Natural killer cell (primary cell): ENCODE data around the gene RREB1. TPM values are rescaled to one million over a fixed set of nuclear protein-coding genes. Genes with fewer than 3 reads are reported as not detected.

ENCODE experiments used
- ATAC-seq, 3 donors: fragments of 150-1000 bp in 2 of 3; fragments of 200-7000 bp in 1 of 3; cut with Tn5 transposase; 1 replicate in 1 of 3; 2 replicates in 2 of 3; pipeline ENCODE4 v1.10.0; 2021; ENCODE audit warnings: mild to moderate bottlenecking in 2 of 3, moderate library complexity in 2 of 3
- DNase-seq, 2 donors: peaks; one replicate each; pipeline versions ENCODE4 v3.0.0 to v3.0.0-alpha.2; 2013 to 2021; ENCODE audit warnings: mixed read lengths in 1 of 2
- H3K27ac ChIP-seq: one replicate; pipeline ENCODE4 v1.5.1; 2013; ENCODE audit warnings: mild to moderate bottlenecking, low read length
- H3K27me3 ChIP-seq: one replicate; pipeline ENCODE4 v1.6.1; 2013; ENCODE audit warnings: low read length; ENCODE audit not compliant: control insufficient read depth, insufficient read depth
- H3K36me3 ChIP-seq: one replicate; pipeline ENCODE4 v1.6.1; 2013; ENCODE audit warnings: low read length; ENCODE audit not compliant: control insufficient read depth, insufficient read depth
- H3K4me1 ChIP-seq: one replicate; pipeline ENCODE4 v1.6.1; 2013; ENCODE audit warnings: low read length; ENCODE audit not compliant: control insufficient read depth, insufficient read depth
- H3K4me3 ChIP-seq: one replicate; pipeline ENCODE4 v1.5.1; 2013; ENCODE audit warnings: low read length
- H3K9me3 ChIP-seq: one replicate; pipeline ENCODE4 v1.6.1; 2013; ENCODE audit warnings: low read length; ENCODE audit not compliant: control insufficient read depth, insufficient read depth
- H3K27ac Mint-ChIP-seq, 2 donors: one replicate each; pipeline ENCODE4 v1.8.0; 2022; ENCODE audit warnings: mild to moderate bottlenecking in 2 of 2, mixed read lengths in 2 of 2, moderate library complexity in 1 of 2
- H3K27me3 Mint-ChIP-seq, 2 donors: one replicate each; pipeline ENCODE4 v1.8.0; 2022; ENCODE audit warnings: low read depth in 2 of 2, mixed read lengths in 2 of 2
- H3K36me3 Mint-ChIP-seq: one replicate; pipeline ENCODE4 v1.8.0; 2022; ENCODE audit warnings: mixed read lengths
- H3K4me1 Mint-ChIP-seq, 2 donors: one replicate each; pipeline ENCODE4 v1.8.0; 2022; ENCODE audit warnings: mixed read lengths in 2 of 2
- H3K4me3 Mint-ChIP-seq: one replicate; pipeline ENCODE4 v1.8.0; 2022; ENCODE audit warnings: mild to moderate bottlenecking, moderate library complexity, mixed read lengths
- H3K9me3 Mint-ChIP-seq, 2 donors: one replicate each; pipeline ENCODE4 v1.8.0; 2022; ENCODE audit warnings: mixed read lengths in 2 of 2
- WGBS: methylation state at CpG from one replicate; pipeline ENCODE4 v1.1.7; 2013; ENCODE audit warnings: missing lambda C conversion rate; ENCODE audit not compliant: insufficient coverage; 5-methylcytosine and 5-hydroxymethylcytosine counted together
- intact Hi-C: fragments of 100-400 bp; cut with micrococcal nuclease; formaldehyde crosslinking; loops from one replicate; pipeline ENCODE4 v1.14.2; 2022
- total RNA-seq, 4 donors: library from RNA; stranded (reverse); fragments of 120-200 nt in 1 of 4; gene quantifications; one replicate each; pipeline versions ENCODE4 v1.2.3 to v1.2.4, GENCODE V29; 2013 to 2022
- TF ChIP-seq, protein P1 (sequence below): fragments of 200-600 bp; IDR thresholded peaks from one replicate; pipeline ENCODE4 v1.8.0; 2022; ENCODE audit warnings: antibody characterized with exemption

Gene RREB1
- total RNA-seq, 3 donors from 2014 or later (not counting 1 experiment from before 2014, with no cell fraction given) = 42.2 to 51.8 (median 44.0) TPM

DNA sequence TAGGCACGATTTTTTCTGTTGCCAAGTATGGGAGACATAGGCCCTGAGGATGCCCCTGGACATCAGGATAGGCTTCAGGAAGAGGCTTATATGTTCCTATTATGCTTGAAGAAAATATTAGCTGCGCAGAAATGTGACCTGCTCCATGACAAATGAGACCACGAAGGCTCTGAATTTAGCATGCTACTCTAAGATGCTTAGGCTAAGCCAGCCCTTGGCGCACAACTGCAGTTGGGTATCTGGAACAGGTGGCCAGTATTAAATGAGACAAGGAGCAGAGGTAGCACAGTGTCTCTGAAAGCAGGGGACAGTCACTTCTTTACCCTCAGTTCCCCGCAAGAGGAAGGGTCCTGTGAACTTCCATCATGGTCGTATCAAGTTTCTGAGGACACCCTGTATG is 90.0 kb downstream of the RREB1 start:
- Histone ChIP-seq H3K27ac (no peak overlapping the region), H3K36me3 (peaks cover 8% of the 10 kb centered on the region), H3K4me3 (no peak overlapping the region), H3K27me3 (no peaks in the 10 kb centered on the region), H3K4me1 (peaks cover 19% of the 10 kb centered on the region), H3K9me3 (no peaks in the 10 kb centered on the region)
- H3K4me1 Mint-ChIP-seq = peaks cover 25 to 28% of the 10 kb centered on the region in 2 donors
- TF ChIP-seq, protein P1, sequence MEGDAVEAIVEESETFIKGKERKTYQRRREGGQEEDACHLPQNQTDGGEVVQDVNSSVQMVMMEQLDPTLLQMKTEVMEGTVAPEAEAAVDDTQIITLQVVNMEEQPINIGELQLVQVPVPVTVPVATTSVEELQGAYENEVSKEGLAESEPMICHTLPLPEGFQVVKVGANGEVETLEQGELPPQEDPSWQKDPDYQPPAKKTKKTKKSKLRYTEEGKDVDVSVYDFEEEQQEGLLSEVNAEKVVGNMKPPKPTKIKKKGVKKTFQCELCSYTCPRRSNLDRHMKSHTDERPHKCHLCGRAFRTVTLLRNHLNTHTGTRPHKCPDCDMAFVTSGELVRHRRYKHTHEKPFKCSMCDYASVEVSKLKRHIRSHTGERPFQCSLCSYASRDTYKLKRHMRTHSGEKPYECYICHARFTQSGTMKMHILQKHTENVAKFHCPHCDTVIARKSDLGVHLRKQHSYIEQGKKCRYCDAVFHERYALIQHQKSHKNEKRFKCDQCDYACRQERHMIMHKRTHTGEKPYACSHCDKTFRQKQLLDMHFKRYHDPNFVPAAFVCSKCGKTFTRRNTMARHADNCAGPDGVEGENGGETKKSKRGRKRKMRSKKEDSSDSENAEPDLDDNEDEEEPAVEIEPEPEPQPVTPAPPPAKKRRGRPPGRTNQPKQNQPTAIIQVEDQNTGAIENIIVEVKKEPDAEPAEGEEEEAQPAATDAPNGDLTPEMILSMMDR = no peak
- H3K27ac Mint-ChIP-seq = no peak overlapping the region
- H3K4me3 Mint-ChIP-seq = no peak overlapping the region
- no peaks in the 10 kb centered on the region for H3K27me3 Mint-ChIP-seq
- intact Hi-C loops = no loop called here
- WGBS = 97% methylated on average over 6 of the region's 6 CpGs
- H3K36me3 Mint-ChIP-seq = peaks cover 8% of the 10 kb centered on the region
- no peaks in the 10 kb centered on the region for H3K9me3 Mint-ChIP-seq
- DNase-seq (no peak), ATAC-seq (no peak)

DNA sequence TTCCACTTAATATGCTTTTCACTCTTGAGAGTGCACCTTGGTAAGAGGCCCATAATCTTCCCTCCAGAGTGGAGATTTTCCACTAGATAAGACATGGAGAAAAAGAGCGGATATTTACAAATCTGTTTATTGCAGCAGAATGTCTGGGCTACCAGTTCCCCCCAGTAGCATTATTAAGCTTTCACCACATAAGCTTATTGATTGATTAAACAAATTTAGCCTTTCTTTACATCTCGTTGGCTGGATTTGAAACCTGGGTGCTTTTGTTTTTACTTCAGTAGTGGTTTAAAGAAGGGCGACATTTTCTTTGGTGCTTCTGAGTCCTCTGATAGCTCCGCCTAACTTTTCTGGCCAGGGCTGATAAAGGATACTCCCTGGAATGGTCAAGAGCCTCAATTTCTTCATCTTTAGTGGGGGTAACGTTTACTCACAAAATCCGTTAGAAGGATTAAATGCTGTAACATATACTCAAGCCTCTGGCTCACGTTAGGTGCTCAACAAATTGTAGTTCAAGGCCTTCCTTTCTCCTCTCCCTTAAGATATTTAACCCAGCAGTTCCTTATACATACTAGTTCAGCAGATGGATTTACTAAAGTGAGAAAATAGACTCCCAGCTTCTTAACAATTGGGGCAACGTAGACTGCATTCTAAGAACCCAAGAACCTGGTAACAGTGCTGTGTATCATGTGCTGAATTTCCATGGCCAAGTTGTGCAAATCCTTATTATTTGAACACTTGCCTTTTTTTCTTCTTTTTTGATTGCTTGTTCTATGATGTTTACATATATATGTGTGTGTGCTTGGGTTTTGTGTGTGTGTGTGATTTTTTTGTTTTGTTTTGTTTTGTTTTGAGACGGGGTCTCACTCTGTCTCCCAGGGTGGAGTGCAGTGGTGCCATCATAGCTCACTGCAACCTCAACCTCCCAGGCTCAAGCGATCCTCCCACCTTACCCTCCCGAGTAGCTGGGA is 91.4 kb downstream of the RREB1 start:
- Histone ChIP-seq H3K9me3 (no peaks in the 10 kb centered on the region), H3K4me1 (peaks cover 19% of the 10 kb centered on the region), H3K4me3 (no peak overlapping the region), H3K36me3 (peaks cover 13% of the 10 kb centered on the region), H3K27me3 (no peaks in the 10 kb centered on the region), H3K27ac (no peak overlapping the region)
- Mint-ChIP-seq H3K27me3 (no peaks in the 10 kb centered on the region), H3K4me3 (no peak overlapping the region), H3K4me1 (peaks cover 28 to 29% of the 10 kb centered on the region in 2 donors), H3K36me3 (no peaks in the 10 kb centered on the region), H3K27ac (no peak overlapping the region), H3K9me3 (no peaks in the 10 kb centered on the region)
- WGBS = 94% methylated on average over 8 of the region's 11 CpGs
- ATAC-seq (no peak), DNase-seq (no peak)
- intact Hi-C loops = no loop called here
- TF ChIP-seq, protein P1 = no peak

DNA sequence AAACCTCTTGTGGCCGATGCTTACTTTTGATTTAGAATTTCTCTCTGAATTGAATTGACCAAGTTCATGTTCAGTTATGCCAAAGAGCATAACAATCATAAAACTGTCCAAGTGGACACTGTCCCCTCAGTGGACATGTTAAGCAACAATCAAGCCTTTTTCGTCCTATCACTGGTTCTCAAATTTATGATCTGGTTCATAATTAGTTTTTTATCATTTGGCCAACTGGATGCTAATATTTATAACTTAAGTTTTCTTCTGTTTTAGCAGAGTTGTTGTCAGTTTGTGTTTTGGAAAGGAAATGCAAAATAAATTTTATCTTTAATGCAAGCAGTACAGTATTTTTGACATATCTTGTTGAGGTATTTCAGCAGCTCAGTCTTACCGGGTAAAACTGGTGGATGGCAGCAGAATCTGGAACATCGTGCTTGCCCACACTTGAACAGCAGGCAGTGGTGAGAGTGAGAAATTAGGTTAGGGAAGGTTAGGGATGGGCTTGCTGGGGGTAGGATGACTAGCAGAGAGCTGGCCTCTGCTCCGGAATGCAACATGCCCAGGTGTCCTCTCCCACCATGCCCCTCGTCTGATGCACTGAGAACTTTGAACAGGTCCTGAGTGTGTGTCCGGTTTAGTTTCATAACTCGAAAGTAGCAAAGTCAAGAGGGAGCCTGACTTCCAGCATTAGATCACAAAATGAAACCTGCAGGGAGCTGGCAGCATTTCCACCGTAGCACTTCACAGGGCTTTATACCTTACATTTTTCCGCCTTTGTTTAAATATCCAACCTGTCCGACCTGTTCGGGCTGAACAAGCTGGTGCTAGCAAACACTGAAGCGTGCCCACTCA is 93.1 kb downstream of the RREB1 start:
- no peaks in the 10 kb centered on the region for H3K9me3 ChIP-seq
- no peaks in the 10 kb centered on the region for H3K9me3 Mint-ChIP-seq
- DNase-seq (no peak), ATAC-seq (no peak)
- 96% methylated on average over 9 of the region's 13 CpGs for WGBS
- TF ChIP-seq, protein P1 = no peak
- H3K4me3 Mint-ChIP-seq = no peak overlapping the region
- peaks cover 14% of the 10 kb centered on the region for H3K36me3 ChIP-seq
- no peaks in the 10 kb centered on the region for H3K27me3 Mint-ChIP-seq
- no peaks in the 10 kb centered on the region for H3K36me3 Mint-ChIP-seq
- no peak overlapping the region for H3K4me3 ChIP-seq
- intact Hi-C loops = no loop called here
- H3K27ac ChIP-seq = no peak overlapping the region
- H3K4me1 Mint-ChIP-seq = peaks cover 23 to 28% of the 10 kb centered on the region in 2 donors
- H3K27me3 ChIP-seq = no peaks in the 10 kb centered on the region
- peaks cover 19% of the 10 kb centered on the region for H3K4me1 ChIP-seq
- H3K27ac Mint-ChIP-seq = no peak overlapping the region
